Neural cell (in vitro differentiated cells): Measurements from ENCODE around the gene MLKL.

Experiments used
- EP300 ChIP-seq: fragments of 450-650 bp; conservative IDR thresholded peaks from 2 replicates; pipeline ENCODE4 v1.6.1; 2014; ENCODE audit warnings: antibody characterized with exemption, mild to moderate bottlenecking, moderate library complexity; ENCODE audit not compliant: poor library complexity, severe bottlenecking
- EZH2 ChIP-seq: fragments of 200-600, 300-800 bp; shearing (Covaris generic), sonication (generic); IDR thresholded peaks from 2 replicates; pipeline ENCODE4 v1.6.1; 2014; ENCODE audit warnings: antibody characterized with exemption, low read length, borderline replicate concordance, mild to moderate bottlenecking; ENCODE audit not compliant: insufficient read depth, poor library complexity, severe bottlenecking
- POLR2AphosphoS5 ChIP-seq: IDR thresholded peaks from 2 replicates; pipeline ENCODE4 v1.6.1; 2012
- RAD21 ChIP-seq: fragments of 450-650 bp; conservative IDR thresholded peaks from 2 replicates; pipeline ENCODE4 v1.6.1; 2014; ENCODE audit warnings: antibody characterized with exemption, mild to moderate bottlenecking, moderate library complexity
- TAF1 ChIP-seq: IDR thresholded peaks from 2 replicates; pipeline ENCODE4 v1.6.1; 2012; ENCODE audit warnings: low read depth
- TF ChIP-seq, protein P1 (sequence below): fragments of 450-650 bp; IDR thresholded peaks from 2 replicates; pipeline ENCODE4 v1.5.1; 2014; ENCODE audit warnings: antibody characterized with exemption, mild to moderate bottlenecking, moderate library complexity; ENCODE audit not compliant: poor library complexity, severe bottlenecking

DNA sequence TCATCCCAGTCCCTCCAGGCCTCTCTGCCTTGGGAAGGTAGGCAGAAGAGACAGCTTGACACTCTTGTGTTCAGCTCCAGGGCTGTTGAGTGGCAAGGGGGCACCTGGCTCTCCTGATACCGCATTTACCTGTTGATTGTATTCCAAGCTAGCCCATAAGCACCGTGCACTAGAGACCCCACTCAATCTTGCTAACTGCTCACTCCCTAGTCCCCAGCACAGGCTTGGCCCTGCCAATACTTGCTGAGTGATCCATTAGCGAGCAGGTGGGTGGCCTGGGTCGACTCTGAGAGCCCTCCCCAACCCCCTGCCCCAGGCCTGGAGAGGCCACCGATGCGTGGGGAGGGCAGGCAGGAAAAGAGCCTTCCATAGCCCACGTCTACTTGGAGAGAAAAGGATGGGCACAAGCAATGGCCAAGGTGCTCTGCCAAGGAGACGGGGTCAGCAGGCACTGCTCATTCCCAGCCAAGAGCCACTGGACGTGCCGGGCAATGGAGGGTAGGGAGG, 44.5 kb upstream of the MLKL start:
- TF ChIP-seq, protein P1, sequence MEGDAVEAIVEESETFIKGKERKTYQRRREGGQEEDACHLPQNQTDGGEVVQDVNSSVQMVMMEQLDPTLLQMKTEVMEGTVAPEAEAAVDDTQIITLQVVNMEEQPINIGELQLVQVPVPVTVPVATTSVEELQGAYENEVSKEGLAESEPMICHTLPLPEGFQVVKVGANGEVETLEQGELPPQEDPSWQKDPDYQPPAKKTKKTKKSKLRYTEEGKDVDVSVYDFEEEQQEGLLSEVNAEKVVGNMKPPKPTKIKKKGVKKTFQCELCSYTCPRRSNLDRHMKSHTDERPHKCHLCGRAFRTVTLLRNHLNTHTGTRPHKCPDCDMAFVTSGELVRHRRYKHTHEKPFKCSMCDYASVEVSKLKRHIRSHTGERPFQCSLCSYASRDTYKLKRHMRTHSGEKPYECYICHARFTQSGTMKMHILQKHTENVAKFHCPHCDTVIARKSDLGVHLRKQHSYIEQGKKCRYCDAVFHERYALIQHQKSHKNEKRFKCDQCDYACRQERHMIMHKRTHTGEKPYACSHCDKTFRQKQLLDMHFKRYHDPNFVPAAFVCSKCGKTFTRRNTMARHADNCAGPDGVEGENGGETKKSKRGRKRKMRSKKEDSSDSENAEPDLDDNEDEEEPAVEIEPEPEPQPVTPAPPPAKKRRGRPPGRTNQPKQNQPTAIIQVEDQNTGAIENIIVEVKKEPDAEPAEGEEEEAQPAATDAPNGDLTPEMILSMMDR, result no peak
- TF ChIP-seq POLR2AphosphoS5, result no peak
- TF ChIP-seq EZH2, result no peak
- no peak for TF ChIP-seq RAD21
- no peak for TF ChIP-seq EP300
- TF ChIP-seq TAF1, result no peak
